MM.1S (cell line): ENCODE results near the gene EPM2A.

Source experiments
- EZH2 ChIP-seq: fragments of 300-600 bp; sonication (generic); optimal IDR thresholded peaks from 2 replicates; pipeline ENCODE3; 2017; ENCODE audit warnings: low read depth, mild to moderate bottlenecking, antibody characterized with exemption, low read length, mixed read lengths
- EZH2phosphoT487 ChIP-seq: fragments of 300-600 bp; sonication (generic); IDR thresholded peaks from 2 replicates; pipeline ENCODE4 v1.6.1; 2018; ENCODE audit warnings: antibody characterized with exemption, low read length
- TF ChIP-seq, protein P1 (sequence below): fragments of 300-600 bp; sonication (generic); IDR thresholded peaks from 2 replicates; pipeline ENCODE4 v1.5.1; 2016; ENCODE audit warnings: antibody characterized with exemption, low read length, mixed read lengths

DNA sequence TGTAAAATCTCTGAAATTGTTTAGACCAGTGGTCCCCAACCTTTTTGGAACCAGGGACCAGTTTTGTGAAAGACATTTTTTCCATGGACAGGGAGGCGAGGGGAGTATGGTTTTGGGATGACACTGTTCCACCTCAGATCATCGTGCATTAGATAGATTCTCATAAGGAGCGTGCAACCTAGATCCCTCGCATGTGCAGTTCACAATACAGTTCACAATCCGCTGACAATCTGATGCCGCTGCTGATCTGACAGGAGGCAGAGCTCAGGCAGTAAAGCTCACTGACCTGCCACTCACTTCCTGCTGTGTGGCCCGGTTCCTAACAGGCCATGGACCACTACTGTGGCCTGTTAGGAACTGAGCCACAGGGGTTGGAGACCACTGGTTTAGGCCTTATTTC lies 115.2 kb downstream of the EPM2A start:
- TF ChIP-seq, protein P1, sequence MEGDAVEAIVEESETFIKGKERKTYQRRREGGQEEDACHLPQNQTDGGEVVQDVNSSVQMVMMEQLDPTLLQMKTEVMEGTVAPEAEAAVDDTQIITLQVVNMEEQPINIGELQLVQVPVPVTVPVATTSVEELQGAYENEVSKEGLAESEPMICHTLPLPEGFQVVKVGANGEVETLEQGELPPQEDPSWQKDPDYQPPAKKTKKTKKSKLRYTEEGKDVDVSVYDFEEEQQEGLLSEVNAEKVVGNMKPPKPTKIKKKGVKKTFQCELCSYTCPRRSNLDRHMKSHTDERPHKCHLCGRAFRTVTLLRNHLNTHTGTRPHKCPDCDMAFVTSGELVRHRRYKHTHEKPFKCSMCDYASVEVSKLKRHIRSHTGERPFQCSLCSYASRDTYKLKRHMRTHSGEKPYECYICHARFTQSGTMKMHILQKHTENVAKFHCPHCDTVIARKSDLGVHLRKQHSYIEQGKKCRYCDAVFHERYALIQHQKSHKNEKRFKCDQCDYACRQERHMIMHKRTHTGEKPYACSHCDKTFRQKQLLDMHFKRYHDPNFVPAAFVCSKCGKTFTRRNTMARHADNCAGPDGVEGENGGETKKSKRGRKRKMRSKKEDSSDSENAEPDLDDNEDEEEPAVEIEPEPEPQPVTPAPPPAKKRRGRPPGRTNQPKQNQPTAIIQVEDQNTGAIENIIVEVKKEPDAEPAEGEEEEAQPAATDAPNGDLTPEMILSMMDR, result no peak
- no peak for TF ChIP-seq EZH2
- no peak for TF ChIP-seq EZH2phosphoT487
